Measurements from ENCODE around the gene MGAT1. TPM values are rescaled to one million over a fixed set of nuclear protein-coding genes. Genes with fewer than 3 reads are reported as not detected.

Gene MGAT1
- polyA plus RNA-seq, 1 donor from 2014 or later = 31.8 TPM

DNA sequence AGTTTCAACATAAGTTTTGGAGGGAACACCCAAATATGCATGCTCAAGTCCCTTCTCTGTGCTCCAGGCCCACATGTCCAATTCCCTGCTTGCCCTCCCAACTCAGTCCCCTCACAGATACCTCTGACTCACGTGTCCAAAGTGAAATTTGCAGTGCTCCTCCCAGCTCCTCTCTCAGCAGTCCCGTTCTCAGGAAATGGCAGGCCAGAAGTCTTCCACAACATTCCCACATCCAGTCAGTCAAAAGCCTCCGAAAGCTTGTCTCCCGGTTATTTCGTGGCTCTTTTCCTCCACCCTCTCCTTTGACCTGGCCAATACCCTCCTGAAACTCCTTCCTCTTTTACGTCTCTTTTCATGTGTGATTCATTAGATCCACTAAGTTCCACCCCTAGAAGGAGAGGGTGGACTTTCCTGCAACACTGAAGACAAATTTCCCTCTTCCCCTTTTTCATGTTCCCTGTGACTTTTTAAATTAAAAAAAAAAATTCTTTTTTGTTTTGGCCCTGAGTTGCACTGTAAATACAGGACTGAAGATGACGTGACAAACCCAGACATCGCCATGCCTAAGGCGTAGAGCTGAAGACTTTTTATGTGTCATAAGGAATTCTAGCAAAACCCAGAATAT is 12.8 kb upstream of the MGAT1 start:
- no peak overlapping the region for H3K27ac ChIP-seq (ENCODE audit: low read length)
- H3K9me2 ChIP-seq (ENCODE audit: insufficient read depth, low read length) = no peaks in the 10 kb centered on the region
- H3K27me3 ChIP-seq (ENCODE audit: insufficient read depth, low read depth, low read length) = no peaks in the 10 kb centered on the region
- H3K4me3 ChIP-seq (ENCODE audit: low read length) = no peak overlapping the region
- no peak overlapping the region for H2AFZ ChIP-seq (ENCODE audit: low read depth, low read length)
- H3K9ac ChIP-seq (ENCODE audit: low read length) = no peak overlapping the region
- no peaks in the 10 kb centered on the region for H3F3A ChIP-seq (ENCODE audit: insufficient read depth, low read length, poor library complexity, severe bottlenecking)
- TF ChIP-seq MXI1 (conservative IDR thresholded peaks at IDR 0.05; ENCODE audit: poor library complexity, severe bottlenecking) (no peak), RAD21 (conservative IDR thresholded peaks at IDR 0.05) (no peak), SMC3 (conservative IDR thresholded peaks at IDR 0.05; ENCODE audit: poor library complexity) (no peak), POLR2AphosphoS5 (IDR thresholded peaks at IDR 0.05) (no peak), TAF1 (IDR thresholded peaks at IDR 0.05; ENCODE audit: low read depth) (no peak), EZH2 (IDR thresholded peaks at IDR 0.05; ENCODE audit: borderline replicate concordance, insufficient read depth, low read length, poor library complexity, severe bottlenecking) (no peak), EP300 (conservative IDR thresholded peaks at IDR 0.05; ENCODE audit: poor library complexity, severe bottlenecking) (no peak)
- TF ChIP-seq, protein P1, sequence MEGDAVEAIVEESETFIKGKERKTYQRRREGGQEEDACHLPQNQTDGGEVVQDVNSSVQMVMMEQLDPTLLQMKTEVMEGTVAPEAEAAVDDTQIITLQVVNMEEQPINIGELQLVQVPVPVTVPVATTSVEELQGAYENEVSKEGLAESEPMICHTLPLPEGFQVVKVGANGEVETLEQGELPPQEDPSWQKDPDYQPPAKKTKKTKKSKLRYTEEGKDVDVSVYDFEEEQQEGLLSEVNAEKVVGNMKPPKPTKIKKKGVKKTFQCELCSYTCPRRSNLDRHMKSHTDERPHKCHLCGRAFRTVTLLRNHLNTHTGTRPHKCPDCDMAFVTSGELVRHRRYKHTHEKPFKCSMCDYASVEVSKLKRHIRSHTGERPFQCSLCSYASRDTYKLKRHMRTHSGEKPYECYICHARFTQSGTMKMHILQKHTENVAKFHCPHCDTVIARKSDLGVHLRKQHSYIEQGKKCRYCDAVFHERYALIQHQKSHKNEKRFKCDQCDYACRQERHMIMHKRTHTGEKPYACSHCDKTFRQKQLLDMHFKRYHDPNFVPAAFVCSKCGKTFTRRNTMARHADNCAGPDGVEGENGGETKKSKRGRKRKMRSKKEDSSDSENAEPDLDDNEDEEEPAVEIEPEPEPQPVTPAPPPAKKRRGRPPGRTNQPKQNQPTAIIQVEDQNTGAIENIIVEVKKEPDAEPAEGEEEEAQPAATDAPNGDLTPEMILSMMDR (IDR thresholded peaks at IDR 0.05; ENCODE audit: poor library complexity, severe bottlenecking) = no peak
- TF ChIP-seq, protein P2, sequence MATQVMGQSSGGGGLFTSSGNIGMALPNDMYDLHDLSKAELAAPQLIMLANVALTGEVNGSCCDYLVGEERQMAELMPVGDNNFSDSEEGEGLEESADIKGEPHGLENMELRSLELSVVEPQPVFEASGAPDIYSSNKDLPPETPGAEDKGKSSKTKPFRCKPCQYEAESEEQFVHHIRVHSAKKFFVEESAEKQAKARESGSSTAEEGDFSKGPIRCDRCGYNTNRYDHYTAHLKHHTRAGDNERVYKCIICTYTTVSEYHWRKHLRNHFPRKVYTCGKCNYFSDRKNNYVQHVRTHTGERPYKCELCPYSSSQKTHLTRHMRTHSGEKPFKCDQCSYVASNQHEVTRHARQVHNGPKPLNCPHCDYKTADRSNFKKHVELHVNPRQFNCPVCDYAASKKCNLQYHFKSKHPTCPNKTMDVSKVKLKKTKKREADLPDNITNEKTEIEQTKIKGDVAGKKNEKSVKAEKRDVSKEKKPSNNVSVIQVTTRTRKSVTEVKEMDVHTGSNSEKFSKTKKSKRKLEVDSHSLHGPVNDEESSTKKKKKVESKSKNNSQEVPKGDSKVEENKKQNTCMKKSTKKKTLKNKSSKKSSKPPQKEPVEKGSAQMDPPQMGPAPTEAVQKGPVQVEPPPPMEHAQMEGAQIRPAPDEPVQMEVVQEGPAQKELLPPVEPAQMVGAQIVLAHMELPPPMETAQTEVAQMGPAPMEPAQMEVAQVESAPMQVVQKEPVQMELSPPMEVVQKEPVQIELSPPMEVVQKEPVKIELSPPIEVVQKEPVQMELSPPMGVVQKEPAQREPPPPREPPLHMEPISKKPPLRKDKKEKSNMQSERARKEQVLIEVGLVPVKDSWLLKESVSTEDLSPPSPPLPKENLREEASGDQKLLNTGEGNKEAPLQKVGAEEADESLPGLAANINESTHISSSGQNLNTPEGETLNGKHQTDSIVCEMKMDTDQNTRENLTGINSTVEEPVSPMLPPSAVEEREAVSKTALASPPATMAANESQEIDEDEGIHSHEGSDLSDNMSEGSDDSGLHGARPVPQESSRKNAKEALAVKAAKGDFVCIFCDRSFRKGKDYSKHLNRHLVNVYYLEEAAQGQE (IDR thresholded peaks at IDR 0.05; ENCODE audit: borderline replicate concordance) = no peak
- no peak overlapping the region for H3K4me2 ChIP-seq (ENCODE audit: low read length)
- H3K79me2 ChIP-seq (replicated peaks; ENCODE audit: insufficient read depth, low read length) = no peaks in the 10 kb centered on the region
- no peaks in the 10 kb centered on the region for H3K36me3 ChIP-seq (ENCODE audit: insufficient read depth, low read length)
- H3K9me3 ChIP-seq (ENCODE audit: low read length) = no peaks in the 10 kb centered on the region
- H4K20me1 ChIP-seq (ENCODE audit: insufficient read depth) = no peaks in the 10 kb centered on the region

- H3K36me3 ChIP-seq (ENCODE audit: insufficient read depth, low read length) = no peaks in the 10 kb centered on the region
- TF ChIP-seq MXI1 (conservative IDR thresholded peaks at IDR 0.05; ENCODE audit: poor library complexity, severe bottlenecking) (no peak), SMC3 (conservative IDR thresholded peaks at IDR 0.05; ENCODE audit: poor library complexity) (no peak)
- TF ChIP-seq, protein P1 (IDR thresholded peaks at IDR 0.05; ENCODE audit: poor library complexity, severe bottlenecking) = no peak
- no peaks in the 10 kb centered on the region for H3K9me2 ChIP-seq (ENCODE audit: insufficient read depth, low read length)
- no peak overlapping the region for H3K4me3 ChIP-seq (ENCODE audit: low read length)
- H3K9me3 ChIP-seq (ENCODE audit: low read length) = no peaks in the 10 kb centered on the region
- H3K79me2 ChIP-seq (replicated peaks; ENCODE audit: insufficient read depth, low read length) = peaks cover 10% of the 10 kb centered on the region
- H2AFZ ChIP-seq (ENCODE audit: low read depth, low read length) = no peak overlapping the region
- H3K4me2 ChIP-seq (ENCODE audit: low read length) = no peak overlapping the region
- H4K20me1 ChIP-seq (ENCODE audit: insufficient read depth) = no peaks in the 10 kb centered on the region
- H3K27me3 ChIP-seq (ENCODE audit: insufficient read depth, low read depth, low read length) = no peaks in the 10 kb centered on the region
- H3K27ac ChIP-seq (ENCODE audit: low read length) = no peak overlapping the region
- H3F3A ChIP-seq (ENCODE audit: insufficient read depth, low read length, poor library complexity, severe bottlenecking) = no peaks in the 10 kb centered on the region
- H3K9ac ChIP-seq (ENCODE audit: low read length) = no peak overlapping the region
Measured at GRCh38 chr5:180813420-180813819, 10.8 kb upstream of the MGAT1 start.
